NCI-H128 (cell line): ENCODE measurements around the gene FAM83C.

Source experiments
- DNase-seq: peaks from one replicate; lab custom pipeline; 2025; ENCODE audit not compliant: unreplicated experiment; lab: John Stamatoyannopoulos, UW

The FAM83C gene

DNA sequence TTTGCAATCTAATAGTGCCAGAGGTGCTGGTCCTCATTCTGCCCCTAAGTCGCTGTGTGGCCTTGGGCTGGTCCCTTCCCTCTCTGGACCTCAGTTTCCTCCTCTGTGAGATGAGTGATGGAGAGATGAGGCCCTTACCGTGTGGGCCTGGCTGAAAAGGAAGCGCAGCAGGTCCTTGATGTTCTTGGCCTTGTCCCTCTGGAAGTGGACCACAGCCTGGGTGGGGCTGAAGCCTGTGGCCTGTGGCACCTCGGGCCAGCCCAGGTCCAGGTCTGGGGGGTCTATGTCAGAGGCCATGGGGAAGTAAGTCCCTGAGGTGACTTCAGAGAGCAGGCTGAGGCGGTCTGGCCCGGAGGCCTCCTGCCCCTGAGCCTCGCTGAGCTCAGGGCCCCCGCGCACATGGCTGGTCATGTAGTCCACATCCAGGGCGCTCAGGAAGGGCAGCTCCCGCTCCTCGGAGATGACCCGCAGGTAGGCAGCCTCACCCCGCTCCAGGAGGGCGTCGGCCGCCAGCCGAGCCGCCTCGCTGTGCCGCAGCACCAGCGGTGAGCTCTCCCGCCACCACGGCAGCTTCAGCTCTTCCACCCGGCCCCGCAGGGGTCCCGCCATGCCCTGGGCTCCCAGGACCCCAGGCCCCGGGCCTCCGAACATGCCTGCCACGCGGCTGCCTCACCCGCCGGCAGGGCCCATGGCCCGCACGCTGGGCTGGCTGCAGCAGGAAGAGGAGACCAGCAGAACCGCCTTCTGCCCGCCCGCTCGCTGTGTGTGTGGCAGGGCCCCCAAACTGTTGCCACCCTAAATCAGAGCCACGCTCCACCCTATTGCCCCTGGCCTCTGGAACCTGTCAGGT lies at the start of gene FAM83C:
FAM83C (minus strand) TSS at position 772 of the 850 bp plus-strand sequence; CDS start at position 651, 121 bp downstream.
- DNase-seq: no peak

DNA sequence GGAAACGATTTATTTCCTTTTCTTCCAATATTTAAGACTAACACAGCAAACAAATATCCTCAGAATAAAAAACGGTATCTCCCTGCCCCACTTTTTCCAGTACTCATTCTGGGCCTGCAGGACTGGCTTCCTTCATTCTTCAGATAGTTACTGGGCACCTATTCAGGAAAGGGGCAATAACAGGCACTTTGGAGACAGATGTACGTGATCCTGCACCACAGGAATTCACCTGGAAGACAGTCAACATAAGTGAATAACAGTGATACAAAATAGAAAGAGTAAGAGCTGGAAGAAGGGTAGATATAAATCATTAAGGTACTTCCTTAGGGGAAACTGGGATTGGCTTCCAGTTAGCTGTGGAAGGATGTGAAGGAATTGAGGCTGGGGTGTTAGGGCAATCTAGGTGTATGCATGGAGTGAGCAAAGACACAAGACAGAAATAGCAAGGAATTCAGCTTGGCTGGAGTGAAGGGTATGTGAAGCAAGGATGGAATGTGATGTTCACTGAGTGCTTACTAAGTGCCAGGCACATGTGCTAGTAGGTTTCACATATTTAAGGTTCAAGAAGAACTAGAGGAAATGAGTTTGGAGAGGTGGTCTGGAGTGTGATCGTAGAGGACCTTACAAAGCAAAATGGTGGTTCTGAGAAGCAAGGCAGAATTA lies 49.3 kb upstream of the FAM83C start:
- no peak for DNase-seq

DNA sequence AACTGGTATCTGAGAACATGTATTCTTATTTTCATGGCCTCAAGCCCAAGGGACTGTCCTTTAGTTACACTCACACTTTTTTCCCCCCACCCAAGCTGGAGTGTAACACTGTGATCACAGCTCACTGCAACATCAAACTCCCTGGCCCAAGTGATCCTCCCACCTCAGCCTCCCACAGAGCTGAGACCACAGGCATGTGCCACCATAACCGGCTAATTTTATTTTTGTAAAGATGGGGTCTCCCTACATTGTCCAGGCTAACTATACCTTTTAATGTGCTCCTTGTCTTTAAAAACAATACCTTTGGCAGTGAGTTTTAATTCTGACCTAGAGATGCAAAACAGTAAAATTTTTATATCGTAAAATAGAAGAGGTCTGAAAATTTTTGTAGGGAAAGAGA lies 48.2 kb upstream of the FAM83C start:
- DNase-seq: no peak

DNA sequence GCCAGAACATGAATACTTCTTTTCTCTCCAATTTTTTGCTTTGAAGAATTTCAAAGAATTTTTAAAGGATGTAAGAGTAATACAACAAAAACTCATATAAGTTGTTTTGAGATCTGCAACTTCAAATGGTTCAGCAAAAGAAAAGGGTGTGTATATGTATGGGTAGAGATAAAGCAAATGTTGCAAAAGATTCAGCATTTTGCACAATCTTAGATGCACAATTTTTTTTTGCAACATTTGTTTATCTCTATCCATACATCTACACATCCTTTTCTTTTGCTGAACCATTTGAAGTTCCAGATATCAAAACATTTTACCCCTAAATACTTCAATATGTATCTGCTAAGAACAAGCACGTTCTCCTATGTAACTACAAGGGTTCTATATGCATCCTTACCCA lies 47.4 kb upstream of the FAM83C start:
- no peak for DNase-seq

DNA sequence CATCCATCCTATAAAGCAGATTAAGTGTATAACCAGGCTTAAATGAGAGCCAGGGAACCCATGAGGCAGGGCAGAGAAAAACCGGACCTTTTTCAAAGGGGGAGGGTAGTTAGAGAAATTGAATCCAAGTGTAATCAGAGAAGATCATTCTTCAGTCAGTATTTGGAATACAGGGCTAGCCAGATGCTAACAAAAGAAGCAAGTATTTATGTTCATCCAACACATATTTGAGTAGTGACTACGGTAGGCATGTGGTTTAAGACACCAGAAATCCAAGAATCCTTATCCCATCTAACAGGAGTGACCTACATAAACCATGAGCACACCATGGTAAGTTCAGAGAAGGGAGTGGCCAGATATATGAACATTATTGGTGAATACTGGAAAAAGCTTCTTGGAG lies 46.8 kb upstream of the FAM83C start:
- DNase-seq: no peak

DNA sequence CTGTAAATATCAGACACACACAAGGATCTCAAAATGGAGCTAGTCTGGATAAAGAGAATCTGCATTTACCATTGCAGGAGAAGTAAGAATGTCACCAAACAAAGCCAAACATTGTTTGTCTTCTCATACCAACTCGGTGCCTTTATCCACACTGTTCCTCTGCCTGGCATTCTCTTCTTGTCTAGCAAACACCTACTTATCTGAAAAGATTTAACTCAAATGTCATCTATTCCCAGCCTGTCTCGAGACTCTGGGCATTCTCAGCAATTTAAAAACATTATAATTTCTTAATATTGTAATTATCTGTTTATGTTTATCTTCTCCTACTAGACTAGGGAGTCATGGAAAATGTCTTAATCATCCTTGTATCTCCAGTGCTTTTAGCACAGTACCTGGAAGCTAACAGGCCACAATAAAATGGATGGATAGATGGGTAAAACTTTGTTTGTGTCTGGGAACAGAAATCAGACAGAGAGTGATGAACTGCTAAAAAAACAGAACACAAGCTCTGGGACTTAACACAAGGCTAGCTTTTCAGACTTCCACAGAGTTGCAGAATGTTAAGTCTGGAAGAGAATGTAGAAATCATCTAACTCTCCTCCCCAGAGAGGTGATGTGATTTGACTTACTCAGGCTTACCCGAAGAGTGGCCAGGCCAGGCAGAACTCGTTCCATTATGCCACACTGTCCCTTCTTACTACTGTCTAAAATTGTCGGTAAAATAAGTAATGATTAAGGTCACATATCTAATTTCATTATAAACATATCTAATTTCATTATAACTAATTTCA lies 42.3 kb upstream of the FAM83C start:
- no peak for DNase-seq

DNA sequence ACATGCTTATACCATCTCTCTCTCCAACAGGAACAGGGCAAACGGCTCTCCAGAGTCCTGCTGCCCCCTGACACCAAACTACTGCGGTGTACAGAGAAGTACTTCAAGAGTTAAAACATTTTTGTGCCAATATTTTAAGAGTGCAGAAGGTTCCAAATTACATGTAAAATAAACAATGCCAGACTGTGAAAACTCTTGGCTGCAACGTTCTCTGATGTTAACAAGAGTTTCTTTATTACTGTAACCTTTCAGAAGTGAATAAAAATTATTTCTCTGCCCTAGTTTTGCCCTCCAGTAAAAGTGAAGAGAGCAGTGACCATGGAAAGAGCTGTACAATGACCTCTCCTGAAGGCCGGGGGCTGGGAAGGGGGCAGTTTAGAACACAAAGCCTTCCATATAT lies 41.4 kb upstream of the FAM83C start:
- no peak for DNase-seq

DNA sequence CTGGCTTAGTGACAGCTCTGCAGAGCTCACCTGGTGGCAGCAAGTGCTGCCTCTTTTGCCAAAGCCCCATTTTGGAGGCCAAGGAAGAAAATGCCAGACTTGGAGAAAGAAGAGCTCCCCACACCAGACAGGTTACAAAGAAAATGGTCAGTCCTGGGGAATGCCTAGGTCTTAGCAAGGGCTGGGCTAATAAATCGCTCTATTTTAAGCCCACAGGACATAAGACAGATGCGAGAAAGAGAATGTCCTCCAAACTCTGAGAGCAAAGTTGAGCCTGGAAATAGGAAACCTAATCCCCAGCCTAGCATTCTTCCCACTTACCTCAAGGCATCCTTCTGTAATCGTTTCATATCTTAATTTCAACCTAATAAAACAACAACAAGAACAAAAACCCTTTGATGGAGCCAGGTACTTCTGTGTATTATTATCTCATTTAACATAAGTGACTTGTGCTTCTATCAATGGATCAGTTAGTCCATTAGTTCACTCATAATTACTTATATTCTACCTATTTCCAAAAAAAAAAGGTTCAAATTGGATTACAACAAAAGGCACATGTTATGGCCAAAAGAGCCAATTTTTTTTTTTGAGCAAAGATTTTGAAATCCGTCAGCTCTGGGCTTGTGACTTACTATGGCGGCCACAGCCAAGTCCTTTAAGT lies 40.4 kb upstream of the FAM83C start:
- DNase-seq: no peak

DNA sequence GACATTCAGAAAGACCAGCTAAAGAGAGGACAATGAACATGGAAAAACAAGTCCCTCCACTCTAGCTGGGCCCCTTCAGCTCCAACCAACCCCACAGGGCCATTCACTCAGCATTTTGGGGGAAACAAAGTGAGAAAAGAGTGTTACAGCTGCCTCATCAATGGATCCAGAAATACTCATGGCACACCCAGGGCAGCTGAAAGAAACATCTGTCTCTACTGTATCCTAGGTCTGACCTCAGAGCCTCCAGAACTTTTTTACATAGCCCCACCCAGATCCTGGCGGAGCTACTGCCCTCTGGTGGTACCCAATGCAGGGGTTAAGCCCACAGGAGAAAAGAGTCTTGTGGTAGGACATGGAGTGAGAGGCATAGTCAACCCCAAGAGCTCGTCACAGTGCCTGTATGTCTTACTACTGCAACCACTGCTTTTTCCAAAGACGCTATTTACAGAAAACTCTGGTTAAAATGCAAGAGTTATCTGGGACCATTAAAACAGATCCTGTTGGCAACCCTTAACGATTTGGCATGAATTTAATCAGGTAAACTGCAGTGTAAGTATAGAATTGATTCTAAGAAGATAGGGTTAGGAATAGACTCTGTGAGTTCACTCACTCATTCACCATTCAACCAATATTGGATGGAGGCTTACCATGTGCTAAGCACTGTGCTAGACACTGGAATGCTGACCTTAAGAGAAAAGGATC lies 37.4 kb upstream of the FAM83C start:
- DNase-seq: no peak

DNA sequence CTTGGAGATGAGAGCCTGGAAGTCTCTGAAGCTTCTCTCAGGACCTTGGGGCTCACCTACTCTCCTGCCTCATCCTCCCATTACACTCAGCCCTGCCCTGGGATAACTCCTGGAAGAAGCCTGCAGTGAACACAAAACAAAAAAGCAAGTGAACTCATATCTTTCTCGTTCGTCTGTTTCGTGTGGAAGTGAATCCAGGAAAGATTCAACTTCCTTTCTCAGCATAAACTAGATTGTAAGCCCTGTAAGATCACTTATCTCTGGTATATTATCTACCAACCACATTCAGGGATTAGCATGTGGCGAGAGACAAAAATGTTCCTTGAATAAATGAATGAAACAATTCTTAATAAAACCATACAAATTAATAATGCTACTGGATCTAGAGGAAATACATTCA lies 36.5 kb upstream of the FAM83C start:
- no peak for DNase-seq

DNA sequence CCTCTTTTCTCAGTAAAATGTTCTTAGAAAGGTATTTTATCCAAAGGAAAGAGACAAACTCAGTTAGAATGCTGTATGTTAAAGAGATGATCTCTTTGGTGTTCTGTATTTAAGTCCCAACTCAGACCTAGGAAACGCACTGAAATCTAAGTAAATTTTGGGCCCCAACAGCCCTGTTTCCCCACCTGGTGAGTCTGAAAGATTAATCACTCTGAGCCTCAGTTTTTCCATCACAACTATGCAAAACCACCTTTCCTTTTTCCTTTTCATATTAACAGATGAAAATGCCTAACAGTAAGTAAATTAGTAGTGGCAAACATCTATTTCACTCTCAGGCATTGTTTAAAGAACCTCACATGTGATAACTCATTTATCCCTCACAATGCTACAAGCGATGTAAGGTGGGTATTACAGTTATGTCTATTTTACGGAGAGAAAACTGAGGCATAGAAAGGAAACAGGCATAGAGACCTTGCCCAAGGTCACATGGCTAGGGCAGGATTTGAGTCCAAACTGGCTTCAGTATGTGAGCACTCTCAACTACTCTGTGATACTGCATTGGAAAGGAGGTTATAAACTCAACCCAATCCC lies 36.0 kb upstream of the FAM83C start:
- DNase-seq: no peak

DNA sequence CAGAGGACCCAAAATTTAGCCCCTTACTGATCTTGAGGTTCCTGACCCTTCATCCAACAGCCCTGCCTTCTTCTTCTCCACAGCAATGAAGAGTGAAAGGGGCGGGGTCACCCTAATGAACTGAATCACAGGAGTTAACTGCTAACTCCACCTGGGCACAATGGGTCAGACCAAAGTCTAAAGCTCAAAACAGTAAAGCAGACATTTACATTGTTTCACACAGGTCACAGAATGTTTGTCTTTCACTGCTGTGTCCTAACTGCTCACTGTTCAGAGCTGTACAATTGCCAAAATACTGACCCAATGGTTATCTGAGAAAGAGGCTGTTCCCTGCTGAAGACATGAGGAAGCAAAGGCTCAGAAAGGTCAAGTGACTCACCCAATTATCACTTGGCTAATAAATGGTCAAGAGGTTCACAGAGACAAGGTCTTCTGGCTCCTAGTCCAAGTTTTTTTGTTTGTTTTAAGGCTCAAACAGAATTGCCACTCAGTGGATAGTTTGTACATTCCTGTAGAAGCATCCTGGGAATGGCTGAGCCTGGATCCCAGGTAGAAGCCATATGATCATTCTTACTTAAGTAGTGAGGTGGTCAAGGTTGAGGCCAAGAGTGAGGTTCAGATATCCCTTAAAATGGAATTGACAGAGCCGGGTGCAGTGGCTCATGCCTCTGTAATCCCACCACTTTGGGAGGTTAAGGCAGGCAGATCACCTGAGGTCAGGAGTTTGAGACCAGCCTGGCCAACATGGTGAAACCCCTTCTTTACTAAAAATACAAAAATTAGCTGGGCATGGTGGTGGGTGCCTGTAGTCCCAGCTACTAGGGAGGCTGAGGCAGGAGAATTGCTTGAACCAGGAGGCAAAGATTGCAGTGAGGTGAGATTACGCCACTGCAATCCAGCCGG lies 35.1 kb upstream of the FAM83C start:
- DNase-seq: no peak

DNA sequence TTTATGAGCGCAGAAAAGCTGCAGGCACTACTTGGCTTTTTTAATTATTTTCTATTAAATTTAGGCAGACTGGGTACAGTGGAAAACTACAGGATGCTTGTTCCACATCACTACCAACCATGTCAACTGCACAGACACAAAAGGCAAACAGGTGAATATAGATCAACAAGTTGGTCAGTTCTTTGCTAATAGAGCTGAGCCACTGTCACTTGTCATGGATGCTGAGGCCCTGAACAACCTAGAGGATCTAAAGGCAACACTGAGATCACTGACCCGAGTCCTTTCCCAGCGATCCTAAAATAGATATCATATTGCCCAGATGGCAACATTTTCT lies 34.5 kb upstream of the FAM83C start:
- DNase-seq: no peak

DNA sequence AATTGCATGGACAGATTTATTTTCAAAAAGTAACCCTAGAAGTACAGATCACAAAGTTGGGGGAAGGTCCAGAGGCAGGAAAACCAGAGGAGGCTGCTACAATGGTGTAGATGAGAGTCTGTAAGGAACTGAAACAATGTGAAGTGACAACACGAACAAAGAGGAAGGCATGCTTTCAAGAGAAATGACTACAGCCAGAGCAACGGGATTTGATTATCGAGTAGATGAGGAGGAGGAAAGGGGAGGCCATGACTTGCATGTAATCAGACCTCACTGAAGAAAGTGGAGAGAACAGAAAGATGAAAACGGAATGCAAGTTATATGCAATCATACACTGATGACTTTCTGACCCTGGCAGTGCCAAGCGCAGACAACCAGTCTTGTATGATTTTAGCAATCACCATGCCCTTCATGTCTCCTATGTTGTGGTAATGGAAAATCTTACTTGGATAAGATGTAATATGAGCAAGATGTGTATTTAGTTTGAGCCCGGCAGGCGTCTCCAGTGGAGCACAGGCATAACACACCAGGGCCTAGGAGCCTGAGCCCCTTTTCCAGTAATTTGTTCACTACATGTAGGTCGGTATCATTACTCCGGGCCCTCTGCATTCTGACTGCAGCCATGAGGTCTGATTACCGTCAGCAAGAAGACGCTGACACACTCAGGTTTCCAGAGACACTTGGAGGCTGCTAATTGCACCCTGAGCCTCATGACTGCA lies 34.0 kb upstream of the FAM83C start:
- no peak for DNase-seq

DNA sequence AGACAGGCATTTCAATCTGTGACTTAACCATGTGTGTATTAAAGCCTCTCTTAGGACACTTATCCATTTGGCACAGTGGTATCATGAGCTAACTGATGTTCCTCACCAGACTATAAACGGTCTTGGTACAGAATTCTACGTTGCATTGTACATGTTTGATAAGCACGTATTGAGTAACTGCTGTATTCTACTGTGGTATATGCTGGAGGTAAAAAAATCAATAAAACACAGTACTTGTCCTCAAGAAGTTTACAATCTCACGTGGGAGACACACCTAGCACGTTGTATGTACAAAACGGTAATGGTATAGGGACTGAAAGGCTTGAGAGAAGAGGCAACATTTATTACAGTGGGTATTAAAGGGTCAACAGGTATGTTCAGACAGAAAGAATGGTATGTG lies 33.2 kb upstream of the FAM83C start:
- no peak for DNase-seq

DNA sequence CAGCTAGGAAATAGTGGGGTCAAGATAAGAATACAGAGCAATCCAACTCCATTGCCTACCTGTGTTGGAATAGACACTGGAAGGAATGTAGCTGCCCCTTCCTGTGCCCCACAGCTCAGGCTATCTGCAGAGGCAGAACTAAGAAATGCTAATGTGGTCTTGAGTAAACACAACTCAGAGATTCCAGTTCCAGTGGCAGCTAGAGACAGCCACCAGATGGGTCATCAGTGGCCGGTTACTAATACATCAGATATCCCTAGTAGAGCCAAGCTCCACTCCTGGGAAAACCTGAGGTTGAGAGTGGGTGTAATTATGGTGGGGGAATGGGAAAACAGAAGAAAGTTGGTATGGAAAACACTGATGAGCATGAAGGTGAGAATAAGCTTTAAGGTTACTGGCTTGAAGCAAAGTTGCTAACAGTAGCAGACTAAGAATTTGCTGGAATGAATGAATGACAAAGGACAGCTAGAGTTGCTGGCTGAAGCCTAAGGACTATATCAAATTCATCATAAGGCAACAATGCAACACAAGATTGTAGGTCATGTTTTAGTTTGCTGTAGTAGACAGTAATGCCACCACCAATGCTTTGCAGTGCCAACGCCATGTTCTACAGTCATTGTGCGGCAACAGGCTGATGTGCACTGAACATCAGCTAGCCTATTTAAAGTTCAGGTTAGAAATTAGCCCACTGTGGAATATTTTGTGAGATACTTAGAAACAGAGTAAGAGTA lies 28.3 kb upstream of the FAM83C start:
- DNase-seq: no peak

DNA sequence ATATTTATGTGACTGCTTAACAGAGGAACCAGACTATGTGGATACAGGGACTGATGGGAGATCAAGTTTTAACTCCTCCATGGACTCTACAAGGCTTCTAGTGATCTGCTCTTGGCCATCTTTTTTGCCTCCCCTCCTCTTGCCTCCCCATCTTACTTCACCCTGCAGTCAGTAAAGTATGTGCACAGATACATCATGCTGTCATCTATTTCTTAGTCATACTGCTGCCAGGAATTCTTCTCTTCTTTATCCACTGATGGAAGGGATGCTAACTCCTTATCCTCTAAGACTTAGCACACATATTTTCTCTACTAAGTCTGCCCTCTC lies 27.6 kb upstream of the FAM83C start:
- DNase-seq: no peak

DNA sequence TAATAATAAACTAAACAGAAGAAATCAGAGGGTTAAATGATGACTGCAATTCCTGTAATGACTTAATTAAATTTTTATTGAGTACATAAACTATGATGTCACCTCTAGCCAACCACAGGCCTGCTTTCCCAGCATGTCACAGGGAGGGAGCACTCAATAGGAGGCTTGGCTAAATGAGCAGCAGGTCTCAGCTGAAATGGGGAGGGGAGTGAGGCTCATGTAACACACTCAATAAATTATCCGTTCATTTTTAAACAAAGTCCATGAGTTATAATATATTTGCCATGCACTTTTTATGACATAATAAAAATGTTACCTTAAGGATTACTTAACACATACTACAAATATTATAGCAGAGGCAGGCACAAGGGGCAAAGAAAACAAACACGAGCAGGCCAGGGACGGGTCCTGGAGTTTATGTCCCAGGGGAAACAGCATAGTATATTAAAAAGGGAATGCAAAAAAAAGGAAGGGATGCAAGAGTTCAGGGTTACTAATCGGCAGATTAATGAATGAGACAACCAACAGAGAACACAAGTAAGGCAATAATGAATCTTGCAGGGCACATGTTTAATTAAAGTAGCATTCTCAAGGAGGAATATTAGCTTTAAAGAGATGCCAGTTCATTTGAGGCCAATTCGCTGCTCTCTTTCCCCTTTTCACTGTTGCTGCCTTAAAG lies 27.1 kb upstream of the FAM83C start:
- DNase-seq: no peak
